ENCODE results near the gene WWOX.

- TF ChIP-seq POLR2AphosphoS5 (IDR thresholded peaks at IDR 0.05; ENCODE audit: insufficient read depth, low read depth, low read length) (peak; percentile 53), CTCF (IDR thresholded peaks at IDR 0.05; ENCODE audit: extremely low read depth in 1 of 2, insufficient read depth in 1 of 2, low read depth in 1 of 2, low read length in 2 of 2) (no peak)
Measured at GRCh38 chr16:78147911-78148401, 48.5 kb downstream of the WWOX start.
